Endodermal cell (in vitro differentiated cells): ENCODE results near the gene UNK. TPM values are rescaled to one million over a fixed set of nuclear protein-coding genes. Genes with fewer than 3 reads are reported as not detected.

Experiments
- DNase-seq: peaks from one replicate; pipeline ENCODE4 v3.0.0-alpha.2; 2017
- H3K27ac ChIP-seq: 2 replicates; pipeline ENCODE4 v1.5.1; 2013; ENCODE audit warnings: mild to moderate bottlenecking, low read depth, low read length, moderate library complexity
- H3K27me3 ChIP-seq: 2 replicates; pipeline ENCODE4 v1.6.1; 2013; ENCODE audit warnings: mild to moderate bottlenecking, low read length, moderate library complexity; ENCODE audit not compliant: insufficient read depth, control insufficient read depth, poor library complexity, severe bottlenecking
- H3K36me3 ChIP-seq: 2 replicates; pipeline ENCODE4 v1.7.0; 2013; ENCODE audit warnings: mild to moderate bottlenecking, low read length, moderate library complexity; ENCODE audit not compliant: control insufficient read depth, insufficient read depth
- H3K4me1 ChIP-seq: one replicate; pipeline ENCODE4 v1.7.0; 2013; ENCODE audit warnings: low read length; ENCODE audit not compliant: control insufficient read depth, insufficient read depth
- H3K4me3 ChIP-seq: 2 replicates; pipeline ENCODE4 v1.5.1; 2013; ENCODE audit warnings: mild to moderate bottlenecking, low read length, moderate library complexity
- H3K9ac ChIP-seq: 2 replicates; pipeline ENCODE4 v1.6.1; 2013; ENCODE audit warnings: mild to moderate bottlenecking, low read length, moderate library complexity; ENCODE audit not compliant: poor library complexity, severe bottlenecking; ENCODE audit errors: extremely low read depth
- H3K9me3 ChIP-seq: 2 replicates; pipeline ENCODE4 v1.6.1; 2013; ENCODE audit warnings: mild to moderate bottlenecking, low read length, moderate library complexity; ENCODE audit not compliant: control insufficient read depth
- H3K27ac Mint-ChIP-seq: 2 replicates; pipeline ENCODE4 v1.8.0; 2020; ENCODE audit warnings: mixed read lengths
- H3K27me3 Mint-ChIP-seq: 2 replicates; pipeline ENCODE4 v1.8.0; 2021; ENCODE audit warnings: mild to moderate bottlenecking, mixed read lengths; ENCODE audit not compliant: insufficient read depth
- H3K36me3 Mint-ChIP-seq: 2 replicates; pipeline ENCODE4 v1.8.0; 2020; ENCODE audit warnings: low read depth, mixed read lengths
- H3K4me1 Mint-ChIP-seq: 2 replicates; pipeline ENCODE4 v1.8.0; 2020; ENCODE audit warnings: mixed read lengths
- H3K4me3 Mint-ChIP-seq: 2 replicates; pipeline ENCODE4 v1.8.0; 2020; ENCODE audit warnings: mild to moderate bottlenecking, moderate library complexity, mixed read lengths
- H3K9me3 Mint-ChIP-seq: 2 replicates; pipeline ENCODE4 v1.8.0; 2020; ENCODE audit warnings: mild to moderate bottlenecking, mixed read lengths
- WGBS, 2 experiments: methylation state at CpG; one replicate each; pipeline versions ENCODE4 v1.1.5 to v1.1.7; 2013; ENCODE audit warnings: missing lambda C conversion rate in 2 of 2, mixed read lengths in 1 of 2; ENCODE audit not compliant: insufficient coverage in 1 of 2, insufficient read length in 1 of 2; 5-methylcytosine and 5-hydroxymethylcytosine counted together
- long read RNA-seq, 4 experiments: library from polyadenylated mRNA in 2 of 4; library from RNA in 1 of 4; library from capped mRNA in 1 of 4; stranded (forward) in 3 of 4; unstranded in 1 of 4; transcript quantifications; one replicate each; pipeline ENCODE4 v2.0.0, GENCODE V29; 2020 to 2021; ENCODE audit warnings: inconsistent platforms in 1 of 4
- polyA plus RNA-seq, 2 experiments: library from polyadenylated mRNA; stranded (reverse); fragments of 50-300 nt; gene quantifications; one replicate each; pipeline ENCODE4 v1.2.3, GENCODE V29; 2013
- total RNA-seq, 2 donors: library from RNA; stranded (reverse); fragmentation: NEBNext Ultra II Directional in 1 of 2; extraction: Animal tissue kit (Norgen Biotek cat#: 25700) in 1 of 2; gene quantifications; 2 replicates in 1 of 2; 3 replicates in 1 of 2; pipeline ENCODE4 v1.2.1, GENCODE V29; 2021
- TF ChIP-seq, protein P1 (sequence below): fragments of 200-600 bp; sonication (generic); conservative IDR thresholded peaks from 2 replicates; pipeline ENCODE4 v1.5.0; 2021; ENCODE audit warnings: antibody characterized with exemption, mild to moderate bottlenecking

The UNK gene, protein sequence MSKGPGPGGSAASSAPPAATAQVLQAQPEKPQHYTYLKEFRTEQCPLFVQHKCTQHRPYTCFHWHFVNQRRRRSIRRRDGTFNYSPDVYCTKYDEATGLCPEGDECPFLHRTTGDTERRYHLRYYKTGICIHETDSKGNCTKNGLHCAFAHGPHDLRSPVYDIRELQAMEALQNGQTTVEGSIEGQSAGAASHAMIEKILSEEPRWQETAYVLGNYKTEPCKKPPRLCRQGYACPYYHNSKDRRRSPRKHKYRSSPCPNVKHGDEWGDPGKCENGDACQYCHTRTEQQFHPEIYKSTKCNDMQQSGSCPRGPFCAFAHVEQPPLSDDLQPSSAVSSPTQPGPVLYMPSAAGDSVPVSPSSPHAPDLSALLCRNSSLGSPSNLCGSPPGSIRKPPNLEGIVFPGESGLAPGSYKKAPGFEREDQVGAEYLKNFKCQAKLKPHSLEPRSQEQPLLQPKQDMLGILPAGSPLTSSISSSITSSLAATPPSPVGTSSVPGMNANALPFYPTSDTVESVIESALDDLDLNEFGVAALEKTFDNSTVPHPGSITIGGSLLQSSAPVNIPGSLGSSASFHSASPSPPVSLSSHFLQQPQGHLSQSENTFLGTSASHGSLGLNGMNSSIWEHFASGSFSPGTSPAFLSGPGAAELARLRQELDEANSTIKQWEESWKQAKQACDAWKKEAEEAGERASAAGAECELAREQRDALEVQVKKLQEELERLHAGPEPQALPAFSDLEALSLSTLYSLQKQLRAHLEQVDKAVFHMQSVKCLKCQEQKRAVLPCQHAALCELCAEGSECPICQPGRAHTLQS
- 10 to 100 TPM; 38.0 to 39.0 TPM for total RNA-seq
- polyA plus RNA-seq (2013, experiment 1 of 2) = 40.1 TPM
- polyA plus RNA-seq (2013, experiment 2 of 2) = 37.5 TPM
- long read RNA-seq, experiment 1, partial matches to known transcripts = 3 of 4 reads
- long read RNA-seq, experiment 1, other reads (novel, unspliced or antisense) = 0 of 4 reads
- long read RNA-seq, experiment 2, transcript UNK-205 (16 exons, 3,925 nt) = major isoform, 8 of 22 reads
- long read RNA-seq, experiment 2, partial matches to known transcripts = 3 of 22 reads
- long read RNA-seq, experiment 2, other reads (novel, unspliced or antisense) = 9 of 22 reads
- long read RNA-seq, experiment 3, transcript UNK-205 (16 exons, 3,925 nt) = minor isoform, 6 of 29 reads
- long read RNA-seq, experiment 3, transcript UNK-202 (4 exons, 1,312 nt) = major isoform, 14 of 29 reads
- long read RNA-seq, experiment 3, partial matches to known transcripts = 3 of 29 reads
- long read RNA-seq, experiment 3, other reads (novel, unspliced or antisense) = 6 of 29 reads
- long read RNA-seq, experiment 4, transcript UNK-202 (4 exons, 1,312 nt) = major isoform, 6 of 9 reads
- long read RNA-seq, experiment 4, partial matches to known transcripts = 1 of 9 reads
- long read RNA-seq, experiment 4, other reads (novel, unspliced or antisense) = 1 of 9 reads

GRCh38 chr17:75784473-75785015 lies at the start of gene UNK:
Gene UNK, plus strand, starts transcription at chr17:75784806. Its CDS starts 75 bp downstream, at chr17:75784881.
- peak; percentile 100 for DNase-seq
- TF ChIP-seq, protein P1, sequence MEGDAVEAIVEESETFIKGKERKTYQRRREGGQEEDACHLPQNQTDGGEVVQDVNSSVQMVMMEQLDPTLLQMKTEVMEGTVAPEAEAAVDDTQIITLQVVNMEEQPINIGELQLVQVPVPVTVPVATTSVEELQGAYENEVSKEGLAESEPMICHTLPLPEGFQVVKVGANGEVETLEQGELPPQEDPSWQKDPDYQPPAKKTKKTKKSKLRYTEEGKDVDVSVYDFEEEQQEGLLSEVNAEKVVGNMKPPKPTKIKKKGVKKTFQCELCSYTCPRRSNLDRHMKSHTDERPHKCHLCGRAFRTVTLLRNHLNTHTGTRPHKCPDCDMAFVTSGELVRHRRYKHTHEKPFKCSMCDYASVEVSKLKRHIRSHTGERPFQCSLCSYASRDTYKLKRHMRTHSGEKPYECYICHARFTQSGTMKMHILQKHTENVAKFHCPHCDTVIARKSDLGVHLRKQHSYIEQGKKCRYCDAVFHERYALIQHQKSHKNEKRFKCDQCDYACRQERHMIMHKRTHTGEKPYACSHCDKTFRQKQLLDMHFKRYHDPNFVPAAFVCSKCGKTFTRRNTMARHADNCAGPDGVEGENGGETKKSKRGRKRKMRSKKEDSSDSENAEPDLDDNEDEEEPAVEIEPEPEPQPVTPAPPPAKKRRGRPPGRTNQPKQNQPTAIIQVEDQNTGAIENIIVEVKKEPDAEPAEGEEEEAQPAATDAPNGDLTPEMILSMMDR = no peak
- peaks cover 32% of the 10 kb centered on the region for H3K4me1 Mint-ChIP-seq
- Histone ChIP-seq H3K9me3 (no peaks in the 10 kb centered on the region), H3K4me1 (peaks cover 4% of the 10 kb centered on the region), H3K27ac (peak within 1 kb of the TSS; percentile 95), H3K9ac (peak within 1 kb of the TSS; percentile 99), H3K27me3 (no peaks in the 10 kb centered on the region), H3K36me3 (no peaks in the 10 kb centered on the region), H3K4me3 (peak within 1 kb of the TSS; percentile 90)
- peak within 1 kb of the TSS; percentile 78 for H3K4me3 Mint-ChIP-seq
- 0 to 3% methylated on average over 10 to 43 of the region's 45 CpGs for WGBS, 2 experiments
- H3K9me3 Mint-ChIP-seq = peaks cover under 1% of the 10 kb centered on the region
- H3K27me3 Mint-ChIP-seq = no peaks in the 10 kb centered on the region
- H3K27ac Mint-ChIP-seq = peak within 1 kb of the TSS; percentile 98
- peaks cover 10% of the 10 kb centered on the region for H3K36me3 Mint-ChIP-seq

GRCh38 chr17:75736173-75736835 lies 48.3 kb upstream of the UNK start:
- WGBS, 2 experiments = 90 to 92% methylated on average over 22 to 26 of the region's 26 CpGs
- H3K27me3 Mint-ChIP-seq = no peaks in the 10 kb centered on the region
- TF ChIP-seq, protein P1 = no peak
- peak overlapping the region; percentile 11 for H3K27ac Mint-ChIP-seq
- Histone ChIP-seq H3K4me1 (no peaks in the 10 kb centered on the region), H3K36me3 (no peaks in the 10 kb centered on the region), H3K27ac (no peak overlapping the region), H3K4me3 (no peak overlapping the region), H3K9ac (no peak overlapping the region), H3K27me3 (no peaks in the 10 kb centered on the region), H3K9me3 (no peaks in the 10 kb centered on the region)
- DNase-seq = peak; percentile 40
- H3K36me3 Mint-ChIP-seq = no peaks in the 10 kb centered on the region
- no peaks in the 10 kb centered on the region for H3K4me1 Mint-ChIP-seq
- H3K9me3 Mint-ChIP-seq = no peaks in the 10 kb centered on the region
- H3K4me3 Mint-ChIP-seq = no peak overlapping the region
